GM12872 (cell line): ENCODE results near the gene LCN9.

ENCODE experiments used
- TF ChIP-seq, protein P1 (sequence below): IDR thresholded peaks from 3 replicates; pipeline ENCODE4 v1.5.1; 2011; ENCODE audit warnings: low read depth, mild to moderate bottlenecking, low read length, moderate library complexity; ENCODE audit not compliant: insufficient read depth

The LCN9 gene

GRCh38 chr9:135639196-135639595, 23.9 kb upstream of the LCN9 start, which contains the start of gene GLT6D1:
Gene GLT6D1 (minus strand): TSS chr9:135639540. CDS start chr9:135639187, 353 bp downstream.
- TF ChIP-seq, protein P1, sequence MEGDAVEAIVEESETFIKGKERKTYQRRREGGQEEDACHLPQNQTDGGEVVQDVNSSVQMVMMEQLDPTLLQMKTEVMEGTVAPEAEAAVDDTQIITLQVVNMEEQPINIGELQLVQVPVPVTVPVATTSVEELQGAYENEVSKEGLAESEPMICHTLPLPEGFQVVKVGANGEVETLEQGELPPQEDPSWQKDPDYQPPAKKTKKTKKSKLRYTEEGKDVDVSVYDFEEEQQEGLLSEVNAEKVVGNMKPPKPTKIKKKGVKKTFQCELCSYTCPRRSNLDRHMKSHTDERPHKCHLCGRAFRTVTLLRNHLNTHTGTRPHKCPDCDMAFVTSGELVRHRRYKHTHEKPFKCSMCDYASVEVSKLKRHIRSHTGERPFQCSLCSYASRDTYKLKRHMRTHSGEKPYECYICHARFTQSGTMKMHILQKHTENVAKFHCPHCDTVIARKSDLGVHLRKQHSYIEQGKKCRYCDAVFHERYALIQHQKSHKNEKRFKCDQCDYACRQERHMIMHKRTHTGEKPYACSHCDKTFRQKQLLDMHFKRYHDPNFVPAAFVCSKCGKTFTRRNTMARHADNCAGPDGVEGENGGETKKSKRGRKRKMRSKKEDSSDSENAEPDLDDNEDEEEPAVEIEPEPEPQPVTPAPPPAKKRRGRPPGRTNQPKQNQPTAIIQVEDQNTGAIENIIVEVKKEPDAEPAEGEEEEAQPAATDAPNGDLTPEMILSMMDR = no peak

DNA sequence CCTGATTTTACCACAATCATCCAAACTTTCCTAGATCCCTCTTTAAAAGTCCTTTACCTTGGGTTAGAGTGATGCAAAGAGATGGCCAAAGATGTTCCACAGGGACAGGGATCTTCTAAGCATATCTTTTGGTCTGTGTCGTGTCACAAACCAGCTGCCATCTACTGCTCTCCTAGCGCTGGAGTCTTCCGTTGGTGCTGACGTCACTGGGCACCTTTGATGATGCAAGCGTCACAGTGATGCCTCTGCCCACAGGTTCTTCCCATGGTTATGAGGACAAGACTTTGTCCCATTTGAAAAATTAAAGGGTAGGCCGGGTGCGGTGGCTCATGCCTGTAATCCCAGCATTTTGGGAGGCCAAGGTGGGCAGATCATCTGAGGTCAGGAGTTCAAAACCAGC, 22.1 kb upstream of the LCN9 start:
- TF ChIP-seq, protein P1 = no peak

DNA sequence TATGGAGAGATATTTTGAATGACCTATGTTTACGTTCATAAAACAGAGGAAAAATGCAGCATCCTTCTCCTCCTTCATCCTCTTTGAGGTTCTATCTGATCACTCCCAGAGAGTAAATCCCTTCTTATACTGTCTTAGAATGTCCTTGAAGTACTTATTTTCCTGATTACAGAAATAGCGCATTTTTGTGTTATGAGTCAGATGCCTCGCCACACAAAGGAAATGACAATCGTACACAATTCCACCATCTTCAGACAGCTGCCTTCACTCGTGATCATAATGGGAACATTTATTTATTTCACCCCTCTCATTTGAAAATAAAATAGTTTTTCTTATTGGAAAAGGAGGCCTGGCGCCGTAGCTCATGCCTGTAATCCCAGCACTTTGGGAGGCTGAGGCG, 21.4 kb upstream of the LCN9 start:
- TF ChIP-seq, protein P1 = no peak

DNA sequence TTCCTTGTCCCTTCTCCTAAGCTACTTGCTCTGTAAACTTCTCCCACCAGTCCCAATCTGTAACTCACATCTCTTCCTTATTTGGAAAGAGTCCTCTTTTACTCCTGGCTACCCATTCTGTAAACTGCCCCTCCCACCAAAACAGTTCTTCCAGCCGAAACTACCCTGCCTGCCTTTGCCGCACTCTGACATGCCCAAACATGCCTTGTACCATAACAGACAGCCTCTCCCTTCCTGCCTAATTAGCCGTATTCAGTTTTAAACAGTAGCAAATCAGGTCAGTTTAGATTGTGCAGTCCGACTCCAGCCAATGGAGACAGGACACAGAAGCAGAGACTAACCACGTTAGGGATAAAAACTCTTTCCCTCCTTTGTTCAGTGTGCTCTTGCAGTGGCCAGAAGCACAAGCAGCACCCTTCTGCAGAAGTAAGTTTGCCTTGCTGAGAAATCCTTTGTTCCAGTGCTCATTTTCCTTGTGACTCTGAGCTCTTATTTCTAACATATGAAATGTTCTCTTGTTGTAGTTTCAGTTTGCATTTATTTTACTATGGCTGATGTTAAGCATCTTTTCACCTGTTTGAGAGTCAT, 18.4 kb upstream of the LCN9 start:
- TF ChIP-seq, protein P1 = no peak

- TF ChIP-seq, protein P1 = no peak
These were observed 15.2 kb upstream of the LCN9 start for GRCh38 chr9:135647884-135648283.

- TF ChIP-seq, protein P1 = no peak
These were observed 14.4 kb upstream of the LCN9 start for GRCh38 chr9:135648494-135649410.

DNA sequence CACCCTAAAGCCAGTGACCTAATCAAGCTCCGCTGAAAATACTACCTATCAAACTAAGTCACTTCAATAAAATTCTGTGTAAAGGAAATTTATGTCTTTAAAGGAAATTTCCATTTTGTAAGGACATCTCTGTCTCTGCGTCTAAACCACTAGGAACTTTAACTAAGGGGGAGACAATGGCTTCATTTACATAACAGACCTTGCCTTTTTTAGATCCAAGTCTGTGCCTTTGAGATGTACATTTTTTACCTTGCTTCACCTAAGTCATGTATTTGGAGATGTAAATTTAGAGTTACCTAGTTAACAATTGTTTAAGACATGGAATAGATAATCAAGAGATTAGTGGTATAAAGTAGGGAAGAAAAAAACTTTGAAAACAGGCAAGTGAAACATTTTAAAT, 13.6 kb upstream of the LCN9 start:
- TF ChIP-seq, protein P1 = no peak
